ENCODE data around the gene KCNK4. TPM values are rescaled to one million over a fixed set of nuclear protein-coding genes. Genes with fewer than 3 reads are reported as not detected.

KCNK4 gene
- total RNA-seq, 1 donor from 2014 or later = not detected

DNA sequence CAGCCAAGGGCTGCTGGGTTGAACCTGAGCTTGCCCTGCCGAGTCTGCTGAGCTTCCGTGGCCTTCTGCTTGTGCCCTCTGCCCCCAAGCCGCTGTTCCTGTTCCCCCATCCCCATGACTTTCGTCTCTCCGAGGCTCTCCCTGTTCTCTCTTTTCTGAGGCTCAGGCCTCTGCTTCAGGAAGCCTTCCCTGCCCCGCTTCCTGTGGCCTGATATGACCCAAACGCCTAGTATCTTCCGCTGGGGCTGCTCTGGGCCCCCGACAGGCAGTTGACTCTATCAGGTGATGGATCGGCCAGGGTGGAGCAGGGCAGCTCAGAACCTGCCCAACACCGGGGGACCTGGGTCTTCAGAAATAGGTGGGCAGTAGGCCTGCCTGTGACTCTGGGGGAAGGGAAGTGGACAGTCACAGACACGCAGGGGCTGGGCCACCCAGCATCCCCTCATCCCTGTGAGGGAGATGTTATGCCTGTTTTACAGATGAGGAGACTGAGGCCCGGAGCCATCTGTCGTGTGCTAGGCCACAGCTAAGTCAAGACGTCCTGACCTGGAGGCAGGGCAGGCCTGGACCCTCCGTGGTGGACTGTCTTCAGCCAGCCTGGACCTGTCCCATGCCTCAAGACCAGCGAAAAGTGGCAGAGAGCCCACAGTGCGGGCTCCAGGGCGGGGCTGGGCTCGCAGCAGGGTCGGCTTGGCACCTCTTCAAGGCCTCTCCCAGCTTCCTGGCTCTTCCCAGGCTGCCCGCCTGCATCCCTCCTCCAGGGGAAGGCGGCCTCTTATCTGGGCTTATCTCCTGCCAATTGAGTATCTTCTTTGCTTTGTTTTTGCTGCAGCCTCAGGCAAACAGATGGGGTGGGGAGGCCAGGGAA lies 22.8 kb upstream of the KCNK4 start:
- intact Hi-C loops (cut with micrococcal nuclease) = no loop called here
- TF ChIP-seq, protein P1, sequence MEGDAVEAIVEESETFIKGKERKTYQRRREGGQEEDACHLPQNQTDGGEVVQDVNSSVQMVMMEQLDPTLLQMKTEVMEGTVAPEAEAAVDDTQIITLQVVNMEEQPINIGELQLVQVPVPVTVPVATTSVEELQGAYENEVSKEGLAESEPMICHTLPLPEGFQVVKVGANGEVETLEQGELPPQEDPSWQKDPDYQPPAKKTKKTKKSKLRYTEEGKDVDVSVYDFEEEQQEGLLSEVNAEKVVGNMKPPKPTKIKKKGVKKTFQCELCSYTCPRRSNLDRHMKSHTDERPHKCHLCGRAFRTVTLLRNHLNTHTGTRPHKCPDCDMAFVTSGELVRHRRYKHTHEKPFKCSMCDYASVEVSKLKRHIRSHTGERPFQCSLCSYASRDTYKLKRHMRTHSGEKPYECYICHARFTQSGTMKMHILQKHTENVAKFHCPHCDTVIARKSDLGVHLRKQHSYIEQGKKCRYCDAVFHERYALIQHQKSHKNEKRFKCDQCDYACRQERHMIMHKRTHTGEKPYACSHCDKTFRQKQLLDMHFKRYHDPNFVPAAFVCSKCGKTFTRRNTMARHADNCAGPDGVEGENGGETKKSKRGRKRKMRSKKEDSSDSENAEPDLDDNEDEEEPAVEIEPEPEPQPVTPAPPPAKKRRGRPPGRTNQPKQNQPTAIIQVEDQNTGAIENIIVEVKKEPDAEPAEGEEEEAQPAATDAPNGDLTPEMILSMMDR (IDR thresholded peaks at IDR 0.05; ENCODE audit: borderline replicate concordance) = peak; percentile 16
- Histone ChIP-seq H3K4me3 (peak overlapping the region; percentile 85), H3K27ac (replicated peaks) (peak overlapping the region; percentile 98), H3K36me3 (peaks cover 32% of the 10 kb centered on the region), H3K4me1 (peaks cover 57% of the 10 kb centered on the region), H3K9me3 (replicated peaks) (no peaks in the 10 kb centered on the region), H3K27me3 (ENCODE audit: low read depth) (no peaks in the 10 kb centered on the region)
- peak; percentile 60 for DNase-seq

DNA sequence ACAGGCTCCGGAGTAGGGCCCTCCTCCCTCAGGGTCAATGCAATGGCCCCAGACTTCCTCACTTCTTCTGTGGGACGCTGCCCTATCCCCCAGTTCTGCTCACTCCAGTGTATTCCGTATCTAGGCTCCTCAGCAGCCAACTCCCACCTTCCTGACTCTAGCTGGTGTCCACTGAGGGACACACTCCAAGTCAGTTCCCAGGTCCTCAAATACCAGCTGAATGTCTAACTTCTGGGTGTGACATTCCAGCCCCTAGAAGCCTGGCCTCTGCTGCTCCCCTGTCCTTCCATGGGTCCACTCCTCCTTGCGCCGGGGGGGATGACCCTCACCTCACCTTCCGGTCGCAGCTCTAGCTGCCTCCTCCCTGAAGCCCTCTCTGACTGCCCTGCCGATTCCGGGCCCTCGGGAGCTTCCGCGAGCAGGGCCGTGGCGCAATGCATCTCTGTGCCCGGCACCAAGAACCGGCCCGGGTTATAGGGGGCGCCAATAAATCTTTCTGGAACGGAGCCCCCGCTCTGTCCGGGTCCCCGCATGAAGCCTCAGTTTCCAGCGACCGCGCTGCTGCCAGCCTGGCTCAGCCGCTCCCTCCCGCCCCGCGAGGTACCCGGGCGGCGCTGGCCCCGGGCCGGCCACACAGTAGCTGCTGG lies 22.1 kb upstream of the KCNK4 start:
- peak overlapping the region; percentile 98 for H3K27ac ChIP-seq (replicated peaks)
- intact Hi-C loops (cut with micrococcal nuclease) = no loop called here
- no peaks in the 10 kb centered on the region for H3K27me3 ChIP-seq (ENCODE audit: low read depth)
- TF ChIP-seq, protein P1 (IDR thresholded peaks at IDR 0.05; ENCODE audit: borderline replicate concordance) = no peak
- H3K4me3 ChIP-seq = peak overlapping the region; percentile 85
- peaks cover 64% of the 10 kb centered on the region for H3K4me1 ChIP-seq
- H3K9me3 ChIP-seq (replicated peaks) = no peaks in the 10 kb centered on the region
- peak; percentile 71 for DNase-seq
- H3K36me3 ChIP-seq = peaks cover 24% of the 10 kb centered on the region

DNA sequence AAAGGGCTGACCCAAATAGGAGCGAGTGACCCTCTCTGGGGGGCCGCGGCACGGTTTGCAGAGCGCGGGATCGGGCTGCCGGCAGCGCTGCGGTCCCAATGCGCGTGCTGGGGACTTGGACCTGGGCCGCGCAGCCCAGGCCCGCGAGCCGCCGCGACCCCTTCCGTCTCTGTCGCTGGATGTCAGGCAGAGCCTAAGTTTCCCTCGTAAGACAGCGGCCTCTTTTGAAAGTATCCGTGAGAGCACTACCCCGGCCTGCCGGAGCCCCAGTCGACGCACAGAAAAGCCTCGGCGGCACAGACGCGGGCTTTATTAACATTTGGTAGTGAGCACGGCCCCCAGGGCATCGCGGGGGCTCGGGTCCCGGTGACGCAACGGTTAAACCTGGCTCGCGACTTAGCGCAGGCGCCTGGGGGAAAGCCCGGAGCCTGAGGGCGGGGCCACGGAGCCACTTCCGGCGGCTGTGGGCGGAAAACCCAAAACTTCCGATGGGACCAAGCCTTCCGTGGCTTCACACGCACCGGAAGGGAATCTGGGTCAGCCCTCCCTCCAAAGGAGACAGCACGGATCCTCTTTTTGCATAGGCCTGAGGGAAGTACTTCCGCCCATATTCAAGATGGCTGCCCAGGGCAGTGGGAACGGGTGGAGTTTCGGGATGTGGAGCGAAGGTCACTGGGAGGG lies 21.4 kb upstream of the KCNK4 start:
- intact Hi-C loops (cut with micrococcal nuclease) = no loop called here
- peaks cover 64% of the 10 kb centered on the region for H3K4me1 ChIP-seq

DNA sequence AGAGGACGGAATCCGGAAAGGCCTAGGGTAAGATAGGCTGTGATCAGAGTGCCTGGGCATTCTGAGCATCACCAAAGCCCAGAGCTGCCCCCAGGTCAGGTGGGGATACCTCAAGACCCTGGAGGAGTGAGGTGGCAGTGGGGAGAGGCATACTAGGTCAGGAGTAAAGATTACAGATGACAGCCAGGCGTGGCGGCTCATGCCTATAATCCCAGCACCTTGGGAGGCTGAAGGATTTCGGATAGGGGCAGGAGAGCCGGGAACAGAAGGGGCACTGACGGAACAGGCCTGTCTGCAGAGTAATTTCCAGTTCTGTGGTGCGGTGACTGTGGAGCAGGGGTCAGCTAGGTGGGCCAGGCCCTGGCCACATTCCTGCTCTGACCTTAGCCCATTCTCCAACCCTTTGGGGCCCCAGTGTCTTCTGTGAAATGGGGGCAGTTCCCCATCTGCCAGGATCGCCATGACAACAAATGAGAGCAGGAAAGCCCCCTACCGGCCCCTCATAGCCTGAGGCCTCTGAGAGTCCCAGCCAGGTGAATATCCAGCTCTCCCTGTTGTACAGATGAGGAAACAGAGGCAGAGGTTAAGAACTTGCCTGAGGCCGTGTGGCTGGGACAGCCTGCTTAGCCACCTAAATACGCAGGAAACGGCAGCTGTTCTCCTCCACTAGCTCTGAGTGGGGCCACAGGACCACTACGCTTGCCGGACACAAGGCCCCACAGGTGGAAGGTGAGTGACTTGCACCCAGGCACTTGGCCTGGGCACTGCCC lies 15.9 kb upstream of the KCNK4 start:
- H3K4me3 ChIP-seq = no peak overlapping the region
- TF ChIP-seq, protein P1 (IDR thresholded peaks at IDR 0.05; ENCODE audit: borderline replicate concordance) = no peak
- intact Hi-C loops (cut with micrococcal nuclease) = no loop called here
- H3K27ac ChIP-seq (replicated peaks) = no peak overlapping the region
- H3K9me3 ChIP-seq (replicated peaks) = no peaks in the 10 kb centered on the region
- peaks cover 36% of the 10 kb centered on the region for H3K4me1 ChIP-seq
- no peak for DNase-seq
- H3K27me3 ChIP-seq (ENCODE audit: low read depth) = no peaks in the 10 kb centered on the region
- H3K36me3 ChIP-seq = peaks cover 36% of the 10 kb centered on the region

More for the DNA sequence above, 21.4 kb upstream of the KCNK4 start:
- TF ChIP-seq, protein P1 (IDR thresholded peaks at IDR 0.05; ENCODE audit: borderline replicate concordance) = no peak
- no peaks in the 10 kb centered on the region for H3K27me3 ChIP-seq (ENCODE audit: low read depth)
- peak; percentile 98 for DNase-seq
- H3K27ac ChIP-seq (replicated peaks) = peak overlapping the region; percentile 98
- no peaks in the 10 kb centered on the region for H3K9me3 ChIP-seq (replicated peaks)
- peak overlapping the region; percentile 85 for H3K4me3 ChIP-seq
- peaks cover 19% of the 10 kb centered on the region for H3K36me3 ChIP-seq

DNA sequence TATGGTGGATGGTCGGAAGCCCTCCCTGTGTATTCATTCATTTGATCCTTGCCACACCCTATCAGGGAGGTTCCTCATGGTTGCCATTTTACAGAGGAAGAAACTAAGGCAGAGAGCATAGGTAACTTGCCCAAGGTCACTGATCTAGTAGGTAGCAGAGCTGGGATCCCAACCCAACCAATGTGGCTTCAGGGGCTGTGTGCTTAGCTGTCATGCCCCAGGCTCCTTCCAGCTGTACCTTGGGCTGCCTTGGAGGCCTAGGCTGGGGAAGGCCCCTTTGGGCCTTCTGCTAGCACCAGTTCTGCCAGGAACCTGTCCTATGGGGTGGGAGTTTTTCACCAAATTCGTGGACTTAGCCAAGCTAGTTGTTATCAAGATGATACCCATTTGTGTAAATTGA lies 15.3 kb upstream of the KCNK4 start:
- DNase-seq = no peak
- intact Hi-C loops (cut with micrococcal nuclease) = no loop called here
- H3K9me3 ChIP-seq (replicated peaks) = no peaks in the 10 kb centered on the region
- H3K36me3 ChIP-seq = peaks cover 40% of the 10 kb centered on the region
- H3K27ac ChIP-seq (replicated peaks) = no peak overlapping the region
- H3K4me3 ChIP-seq = no peak overlapping the region
- TF ChIP-seq, protein P1 (IDR thresholded peaks at IDR 0.05; ENCODE audit: borderline replicate concordance) = no peak
- H3K27me3 ChIP-seq (ENCODE audit: low read depth) = no peaks in the 10 kb centered on the region
- peaks cover 32% of the 10 kb centered on the region for H3K4me1 ChIP-seq

Data from left ventricle myocardium inferior (tissue), 1 donor.